ENCODE measurements around the gene MIDN.

GRCh38 chr19:1266916-1267476 lies 18.6 kb downstream of the MIDN start:
- TF ChIP-seq POLR2A (IDR thresholded peaks at IDR 0.05; ENCODE audit: low read depth, low read length): no peak; the same call in 1 of the 2 replicates
- TF ChIP-seq ELK1 (IDR thresholded peaks at IDR 0.05; ENCODE audit: borderline replicate concordance, low read depth, low read length): no peak
- TF ChIP-seq CTCF (conservative IDR thresholded peaks at IDR 0.05; ENCODE audit: low read depth, low read length): peak; percentile 88
- TF ChIP-seq RAD21 (IDR thresholded peaks at IDR 0.05; ENCODE audit: low read length): peak; percentile 76
- no peak for TF ChIP-seq CEBPB (IDR thresholded peaks at IDR 0.05; ENCODE audit: low read depth, low read length)
- TF ChIP-seq FOS (IDR thresholded peaks at IDR 0.05; ENCODE audit: low read depth, low read length): no peak
